ENCODE results near the gene MXRA8.

GRCh38 chr1:1391225-1391624 is 32.9 kb upstream of the MXRA8 start:
- no peak for TF ChIP-seq CTCF (IDR thresholded peaks at IDR 0.05; ENCODE audit: low read depth, low read length, poor library complexity, severe bottlenecking)
- TF ChIP-seq EZH2phosphoT487 (IDR thresholded peaks at IDR 0.05; ENCODE audit: borderline replicate concordance, low read length): no peak

Data from DOHH2 (cell line).